Right atrium auricular region (tissue), 2 donors: ENCODE results near the gene USP48. TPM values are rescaled to one million over a fixed set of nuclear protein-coding genes. Genes with fewer than 3 reads are reported as not detected.

Experiments
- DNase-seq: peaks from one replicate; pipeline ENCODE4 v3.0.0-alpha.2; 2019; ENCODE audit warnings: low spot score
- H3K27ac ChIP-seq, 2 donors: fragments of 200-600 bp; sonication (generic); 1 replicate in 1 of 2; 2 replicates in 1 of 2; pipeline ENCODE4 v1.5.1; 2016 to 2019
- H3K27me3 ChIP-seq, 2 donors: fragments of 200-600 bp; sonication (generic); one replicate each; pipeline versions ENCODE4 v1.5.1 to v1.6.0; 2017 to 2019
- H3K36me3 ChIP-seq: fragments of 200-600 bp; sonication (generic); one replicate; pipeline ENCODE4 v1.5.1; 2016
- H3K4me1 ChIP-seq, 2 donors: fragments of 200-600 bp; sonication (generic); one replicate each; pipeline versions ENCODE4 v1.5.1 to v1.6.0; 2017 to 2019
- H3K4me3 ChIP-seq, 2 donors: fragments of 200-600 bp; sonication (generic); 1 replicate in 1 of 2; 2 replicates in 1 of 2; pipeline ENCODE4 v1.5.1; 2017 to 2019; ENCODE audit warnings: mild to moderate bottlenecking in 1 of 2, moderate library complexity in 1 of 2
- H3K9me3 ChIP-seq, 2 donors: fragments of 200-600 bp; sonication (generic); one replicate each; pipeline ENCODE4 v1.5.1; 2019
- CTCF ChIP-seq, 2 donors: fragments of 200-600 bp; sonication (generic); IDR thresholded peaks; one replicate each; pipeline ENCODE4 v1.5.1; 2019; ENCODE audit warnings: antibody characterized with exemption in 2 of 2
- total RNA-seq, 2 donors: library from RNA; depleted of rRNA; stranded (reverse); fragments of >200 nt; gene quantifications; one replicate each; pipeline ENCODE4 v1.1.0, GENCODE V29; 2016

USP48 gene
- total RNA-seq, 2 donors from 2014 or later: 24.1 to 31.0 TPM

GRCh38 chr1:21716169-21716568 lies 66.8 kb downstream of the USP48 start:
- peaks cover 75% of the 10 kb centered on the region for H3K36me3 ChIP-seq
- no peaks in the 10 kb centered on the region for H3K27me3 ChIP-seq
- no peak for DNase-seq
- H3K4me1 ChIP-seq: no peaks in the 10 kb centered on the region
- no peak overlapping the region for H3K4me3 ChIP-seq
- no peak for TF ChIP-seq CTCF (IDR thresholded peaks at IDR 0.05)
- no peaks in the 10 kb centered on the region for H3K9me3 ChIP-seq
- no peak overlapping the region for H3K27ac ChIP-seq

GRCh38 chr1:21707891-21708290 lies 75.1 kb downstream of the USP48 start:
- Histone ChIP-seq H3K36me3 (peaks cover 56% of the 10 kb centered on the region), H3K27me3 (no peaks in the 10 kb centered on the region), H3K4me3 (no peak overlapping the region), H3K27ac (no peak overlapping the region), H3K4me1 (peaks cover 0 to 12% of the 10 kb centered on the region in 2 donors), H3K9me3 (no peaks in the 10 kb centered on the region)
- no peak for TF ChIP-seq CTCF (IDR thresholded peaks at IDR 0.05)
- no peak for DNase-seq

DNA sequence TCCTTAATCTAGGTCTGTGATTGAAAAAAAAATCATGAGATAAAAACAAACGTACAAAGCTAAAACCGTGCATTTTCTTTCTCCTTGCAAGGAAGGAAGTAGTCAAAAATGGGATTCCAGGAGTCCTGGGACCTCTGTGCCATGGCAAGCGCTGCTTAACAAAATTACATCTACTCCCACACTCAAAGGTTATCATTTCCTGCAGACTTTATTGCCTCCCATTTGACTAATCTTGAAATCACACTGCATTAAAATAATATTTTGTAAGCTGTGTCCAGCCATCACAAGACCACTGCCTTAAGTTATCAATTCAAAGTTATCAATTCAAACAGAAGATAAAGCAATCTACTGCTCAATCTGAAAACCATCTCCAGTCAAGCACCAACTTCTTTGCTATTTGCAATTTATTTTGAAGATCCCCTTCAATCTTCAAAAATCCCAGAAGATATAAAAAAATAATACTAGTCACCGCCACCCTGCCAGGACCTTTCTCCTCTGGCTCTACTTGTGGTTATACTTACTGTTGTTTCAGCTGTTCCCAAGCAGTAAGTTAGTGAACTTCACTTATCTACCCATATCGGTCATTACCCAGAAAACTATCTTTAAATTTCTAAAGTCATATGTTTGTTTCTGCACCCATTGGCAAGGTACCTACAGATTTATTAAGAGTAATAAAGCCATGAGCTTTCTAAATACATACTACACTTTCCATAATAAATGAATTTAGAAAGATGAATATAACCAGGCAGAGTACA lies 75.7 kb downstream of the USP48 start:
- Histone ChIP-seq H3K4me1 (peaks cover 0 to 12% of the 10 kb centered on the region in 2 donors), H3K36me3 (peaks cover 55% of the 10 kb centered on the region), H3K27ac (no peak overlapping the region), H3K9me3 (no peaks in the 10 kb centered on the region), H3K27me3 (no peaks in the 10 kb centered on the region), H3K4me3 (no peak overlapping the region)
- TF ChIP-seq CTCF (IDR thresholded peaks at IDR 0.05): no peak
- no peak for DNase-seq

DNA sequence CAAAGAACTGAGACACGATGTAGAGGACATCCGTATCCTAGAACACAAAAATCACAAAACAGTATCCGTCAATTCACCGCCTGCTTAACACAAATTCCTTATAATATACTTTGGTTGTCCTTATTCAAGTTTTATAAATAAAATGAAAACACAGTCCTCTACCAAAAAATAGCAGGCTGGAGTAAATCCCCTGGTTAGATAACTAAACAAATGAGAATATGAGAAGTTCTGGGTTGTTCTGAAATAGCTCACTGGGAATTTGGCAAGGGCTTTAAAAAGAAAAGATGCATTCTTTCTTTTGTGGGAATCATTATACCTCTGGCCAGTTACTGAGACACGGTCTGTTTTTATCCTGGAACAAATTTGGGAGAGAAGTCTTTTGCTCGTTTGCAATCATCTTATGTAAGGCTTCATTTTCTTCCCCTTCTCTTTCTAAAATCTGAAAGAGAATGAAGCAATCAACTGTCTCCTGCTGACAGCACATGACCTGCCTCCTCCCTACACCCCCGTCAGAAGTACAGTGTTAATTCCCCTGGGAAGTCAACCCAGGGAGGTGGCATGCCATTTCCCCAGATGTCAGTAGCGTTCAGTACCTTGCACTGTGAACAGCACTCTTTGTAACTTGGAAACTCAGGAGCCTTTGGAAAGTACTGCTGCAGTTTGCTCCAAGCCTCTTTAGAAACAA lies 76.7 kb downstream of the USP48 start:
- peaks cover 51% of the 10 kb centered on the region for H3K36me3 ChIP-seq
- H3K9me3 ChIP-seq: no peaks in the 10 kb centered on the region
- no peak for TF ChIP-seq CTCF (IDR thresholded peaks at IDR 0.05)

GRCh38 chr1:21705303-21705980 lies 77.5 kb downstream of the USP48 start:
- Histone ChIP-seq H3K27ac (no peak overlapping the region), H3K4me1 (peaks cover 0 to 12% of the 10 kb centered on the region in 2 donors), H3K27me3 (no peaks in the 10 kb centered on the region), H3K9me3 (no peaks in the 10 kb centered on the region), H3K4me3 (no peak overlapping the region), H3K36me3 (peaks cover 56% of the 10 kb centered on the region)
- no peak for TF ChIP-seq CTCF (IDR thresholded peaks at IDR 0.05)
- DNase-seq: no peak

More for the DNA sequence above, 76.7 kb downstream of the USP48 start:
- Histone ChIP-seq H3K27ac (no peak overlapping the region), H3K4me3 (no peak overlapping the region), H3K27me3 (no peaks in the 10 kb centered on the region), H3K4me1 (peaks cover 0 to 12% of the 10 kb centered on the region in 2 donors)
- no peak for DNase-seq
